C4-2B (cell line): ENCODE data around the gene CELSR2.

Experiments used
- CTCF ChIP-seq: fragments of 450-650 bp; conservative IDR thresholded peaks from 2 replicates; pipeline ENCODE4 v1.5.1; 2017; ENCODE audit warnings: mild to moderate bottlenecking
- ZFX ChIP-seq: fragments of 450-650 bp; IDR thresholded peaks from 2 replicates; pipeline ENCODE4 v1.6.1; 2017

- TF ChIP-seq CTCF (no peak), ZFX (no peak)
Observed at GRCh38 chr1:109240158-109241152, 8.9 kb upstream of the CELSR2 start.
